ENCODE data around the gene NDUFV3.

NDUFV3 gene

GRCh38 chr21:42962380-42963007 lies 69.4 kb downstream of the NDUFV3 start:
- no peak for TF ChIP-seq CTCF (IDR thresholded peaks at IDR 0.05; ENCODE audit: extremely low read depth, insufficient read depth, missing control alignments)
- DNase-seq (ENCODE audit: low spot score) = no peak
- in situ Hi-C loops (cut with MboI; ENCODE audit: low pct_unique_long_range_greater_than_20kb, low sequenced_read_pairs, unreplicated experiment) = no loop called here
